SK-N-MC (cell line): Measurements from ENCODE around the gene PRKRA.
"Not testable (repeated sequence)": the region's sequence is repeated elsewhere in the genome, so short reads cannot be mapped to it uniquely, and the experiment has no call there.

Source experiments
- DNase-seq: peaks from one replicate; pipeline ENCODE4 v3.0.0-alpha.2; 2011; ENCODE audit warnings: low read depth, low spot score
- H3K27ac ChIP-seq: fragments of 200-600 bp; sonication (generic); 2 replicates; pipeline ENCODE4 v1.5.1; 2016; ENCODE audit warnings: mixed run types
- H3K36me3 ChIP-seq: fragments of 200-600 bp; sonication (generic); 2 replicates; pipeline ENCODE4 v1.6.1; 2017; ENCODE audit warnings: antibody characterized with exemption, low read length, mixed read lengths; ENCODE audit not compliant: insufficient read depth
- H3K4me3 ChIP-seq: fragments of 200-600 bp; sonication (generic); 2 replicates; pipeline ENCODE4 v1.5.1; 2016
- H3K9ac ChIP-seq: fragments of 200-600 bp; sonication (generic); 2 replicates; pipeline ENCODE4 v1.8.0; 2017; ENCODE audit warnings: mixed run types, mixed read lengths; ENCODE audit not compliant: insufficient read length
- H3K9me3 ChIP-seq: fragments of 200-600 bp; sonication (generic); 2 replicates; pipeline ENCODE4 v1.6.1; 2017; ENCODE audit warnings: low read depth, mild to moderate bottlenecking, antibody characterized with exemption, low read length, moderate library complexity, mixed read lengths
- EZH2 ChIP-seq: fragments of 200-600 bp; sonication (generic); IDR thresholded peaks from one replicate; pipeline ENCODE4 v1.6.1; 2017; ENCODE audit warnings: antibody characterized with exemption
- FOXP2 ChIP-seq: optimal IDR thresholded peaks from 2 replicates; pipeline ENCODE3; 2011; ENCODE audit warnings: mild to moderate bottlenecking, moderate library complexity; ENCODE audit not compliant: insufficient read depth; ENCODE audit errors: extremely low read length, control extremely low read depth
- POLR2AphosphoS5 ChIP-seq: IDR thresholded peaks from 2 replicates; pipeline ENCODE4 v1.6.1; 2012; ENCODE audit warnings: mild to moderate bottlenecking, low read depth, low read length, borderline replicate concordance

PRKRA gene

GRCh38 chr2:178474560-178474959, 23.6 kb upstream of the PRKRA start:
- TF ChIP-seq EZH2: no peak
- no peak for TF ChIP-seq FOXP2
- TF ChIP-seq POLR2AphosphoS5: no peak
- Histone ChIP-seq H3K9me3 (no peaks in the 10 kb centered on the region), H3K9ac (no peak overlapping the region), H3K27ac (no peak overlapping the region), H3K4me3 (no peak overlapping the region), H3K36me3 (no peaks in the 10 kb centered on the region)
- no peak for DNase-seq

- no peak overlapping the region for H3K27ac ChIP-seq
- H3K4me3 ChIP-seq: no peak overlapping the region
- H3K36me3 ChIP-seq: no peaks in the 10 kb centered on the region
- TF ChIP-seq EZH2 (no peak), POLR2AphosphoS5 (no peak), FOXP2 (no peak)
- no peak for DNase-seq
- H3K9me3 ChIP-seq: no peaks in the 10 kb centered on the region
- H3K9ac ChIP-seq: no peak overlapping the region
Measured at GRCh38 chr2:178473931-178474330, 23.0 kb upstream of the PRKRA start.

GRCh38 chr2:178473373-178473772, 22.4 kb upstream of the PRKRA start:
- Histone ChIP-seq H3K36me3 (no peaks in the 10 kb centered on the region), H3K4me3 (no peak overlapping the region), H3K9me3 (no peaks in the 10 kb centered on the region), H3K27ac (no peak overlapping the region), H3K9ac (no peak overlapping the region)
- no peak for TF ChIP-seq FOXP2
- no peak for DNase-seq

- H3K36me3 ChIP-seq, H3K9me3 ChIP-seq, H3K27ac ChIP-seq, H3K9ac ChIP-seq, H3K4me3 ChIP-seq, DNase-seq: not testable (repeated sequence)
Measured at GRCh38 chr2:178471313-178471712, 20.3 kb upstream of the PRKRA start.

GRCh38 chr2:178469219-178469849, 18.4 kb upstream of the PRKRA start:
- H3K36me3 ChIP-seq: peaks cover 14% of the 10 kb centered on the region
- no peak for DNase-seq
- H3K27ac ChIP-seq: no peak overlapping the region
- H3K9me3 ChIP-seq: no peaks in the 10 kb centered on the region
- no peak for TF ChIP-seq FOXP2
- no peak overlapping the region for H3K4me3 ChIP-seq
- no peak overlapping the region for H3K9ac ChIP-seq

- H3K9me3 ChIP-seq: no peaks in the 10 kb centered on the region
- no peaks in the 10 kb centered on the region for H3K36me3 ChIP-seq
- DNase-seq: no peak
- no peak overlapping the region for H3K4me3 ChIP-seq
- no peak for TF ChIP-seq EZH2
- no peak for TF ChIP-seq POLR2AphosphoS5
- TF ChIP-seq FOXP2: no peak
- no peak overlapping the region for H3K9ac ChIP-seq
- H3K27ac ChIP-seq: no peak overlapping the region
Measured at GRCh38 chr2:178457390-178457886, 6.5 kb upstream of the PRKRA start.

GRCh38 chr2:178455947-178456346, 5.0 kb upstream of the PRKRA start:
- no peak for DNase-seq
- TF ChIP-seq FOXP2: no peak
- TF ChIP-seq POLR2AphosphoS5: no peak
- no peak for TF ChIP-seq EZH2
- H3K36me3 ChIP-seq: no peaks in the 10 kb centered on the region

GRCh38 chr2:178452870-178453269, 1.9 kb upstream of the PRKRA start:
- no peak for DNase-seq
- Histone ChIP-seq H3K36me3 (peaks cover 16% of the 10 kb centered on the region; the same call in 1 of the 2 replicates), H3K27ac (no peak overlapping the region), H3K9me3 (no peaks in the 10 kb centered on the region), H3K9ac (no peak overlapping the region), H3K4me3 (no peak overlapping the region)
- TF ChIP-seq FOXP2 (no peak), EZH2 (no peak), POLR2AphosphoS5 (no peak)

More at GRCh38 chr2:178455947-178456346, 5.0 kb upstream of the PRKRA start:
- Histone ChIP-seq H3K9me3 (no peaks in the 10 kb centered on the region), H3K27ac (no peak overlapping the region), H3K4me3 (no peak overlapping the region), H3K9ac (no peak overlapping the region)

GRCh38 chr2:178452334-178452733, 1.4 kb upstream of the PRKRA start:
- TF ChIP-seq EZH2 (no peak), FOXP2 (no peak), POLR2AphosphoS5 (no peak)
- Histone ChIP-seq H3K4me3 (no peak overlapping the region), H3K27ac (no peak overlapping the region), H3K9ac (no peak overlapping the region), H3K9me3 (no peaks in the 10 kb centered on the region), H3K36me3 (peaks cover 17% of the 10 kb centered on the region; the same call in 1 of the 2 replicates)
- DNase-seq: no peak
